ENCODE measurements around the gene GSDMA. TPM values are rescaled to one million over a fixed set of nuclear protein-coding genes. Genes with fewer than 3 reads are reported as not detected.

GSDMA gene
- total and polyA plus RNA-seq, 4 donors, result 0.19 to 0.61 (median 0.41) TPM; not detected in 1

DNA sequence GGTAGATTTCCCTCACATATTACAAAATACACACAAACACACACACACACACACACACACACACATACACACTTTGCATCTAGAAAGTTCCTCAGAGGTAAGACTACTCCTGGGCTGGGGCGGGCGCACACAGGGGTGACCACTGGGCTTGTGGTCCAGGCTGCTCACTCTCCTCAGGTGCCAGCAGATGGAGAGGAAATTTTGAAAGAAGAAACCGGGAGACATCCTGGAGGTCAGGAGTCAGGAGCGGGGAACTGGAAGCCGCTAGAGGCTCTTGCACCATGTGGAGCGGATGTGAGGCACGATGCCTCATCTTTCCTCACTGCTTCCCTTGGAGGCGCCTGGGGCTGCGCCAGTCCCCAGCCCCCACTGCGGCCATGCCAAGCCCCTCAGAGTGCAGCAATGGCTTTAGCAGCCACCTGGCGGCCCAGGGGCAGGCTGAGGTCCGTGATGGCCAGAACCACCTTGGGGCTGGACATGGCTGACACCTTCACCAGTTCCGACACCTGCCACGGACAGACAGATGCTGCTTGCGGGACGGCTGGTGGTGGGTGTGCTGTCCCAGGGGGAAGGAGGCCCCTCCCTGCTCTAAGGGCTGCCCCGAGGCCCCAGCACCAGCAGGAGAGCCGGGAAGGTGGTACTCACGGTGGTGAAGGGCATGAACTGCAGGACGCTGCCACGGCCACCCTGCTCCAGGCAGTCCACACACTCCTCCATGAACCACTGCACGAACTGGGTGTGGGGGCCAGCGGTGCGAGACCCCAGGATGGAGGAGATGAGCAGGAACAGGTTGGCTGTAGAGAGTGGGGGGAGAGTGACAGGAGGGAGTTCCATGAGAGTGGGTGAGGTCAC lies 56.6 kb downstream of the GSDMA start:
- H3K27me3 ChIP-seq (ENCODE audit: control insufficient read depth, insufficient read depth, low read length), result no peaks in the 10 kb centered on the region
- H3K4me1 ChIP-seq (ENCODE audit: control insufficient read depth, insufficient read depth, low read length), result peaks cover 65% of the 10 kb centered on the region
- no peak overlapping the region for H3K27ac ChIP-seq (ENCODE audit: low read depth, low read length)
- no peak for DNase-seq (ENCODE audit: low read depth in 4 of 6, low spot score in 6 of 6)
- no peaks in the 10 kb centered on the region for H3K9me3 ChIP-seq (ENCODE audit: control insufficient read depth, insufficient read depth, low read length)
- WGBS (ENCODE audit: insufficient coverage), result 69% methylated on average over 21 of the region's 24 CpGs
- H3K36me3 ChIP-seq (ENCODE audit: control insufficient read depth, insufficient read depth, low read length), result peaks cover 81% of the 10 kb centered on the region
- H3K4me3 ChIP-seq (ENCODE audit: low read depth, low read length), result no peak overlapping the region

DNA sequence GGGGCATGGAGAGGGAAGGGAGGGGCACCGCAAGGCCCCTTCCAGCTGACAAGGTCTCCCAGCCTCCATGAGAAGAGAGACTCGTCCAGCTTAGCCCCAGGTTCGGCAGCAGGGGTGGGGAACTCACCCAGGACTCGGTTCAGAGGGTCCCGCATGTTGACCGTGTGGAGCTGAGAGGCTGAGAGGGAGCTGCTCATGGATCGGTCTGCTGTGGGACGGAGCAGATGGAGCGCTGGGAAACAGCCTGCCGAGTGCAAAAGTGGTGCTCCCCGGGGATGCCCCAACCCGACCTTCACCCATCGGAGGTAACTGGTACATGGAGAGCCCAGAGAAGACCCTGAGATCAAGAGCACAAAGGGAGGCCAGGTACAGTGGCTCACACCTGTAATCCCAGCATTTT lies 57.3 kb downstream of the GSDMA start:
- H3K4me1 ChIP-seq (ENCODE audit: control insufficient read depth, insufficient read depth, low read length), result peaks cover 59% of the 10 kb centered on the region
- no peak overlapping the region for H3K27ac ChIP-seq (ENCODE audit: low read depth, low read length)
- H3K27me3 ChIP-seq (ENCODE audit: control insufficient read depth, insufficient read depth, low read length), result no peaks in the 10 kb centered on the region
- peaks cover 89% of the 10 kb centered on the region for H3K36me3 ChIP-seq (ENCODE audit: control insufficient read depth, insufficient read depth, low read length)
- 92% methylated on average over 13 of the region's 13 CpGs for WGBS (ENCODE audit: insufficient coverage)
- no peaks in the 10 kb centered on the region for H3K9me3 ChIP-seq (ENCODE audit: control insufficient read depth, insufficient read depth, low read length)
- no peak for DNase-seq (ENCODE audit: low read depth in 4 of 6, low spot score in 6 of 6)
- no peak overlapping the region for H3K4me3 ChIP-seq (ENCODE audit: low read depth, low read length)

DNA sequence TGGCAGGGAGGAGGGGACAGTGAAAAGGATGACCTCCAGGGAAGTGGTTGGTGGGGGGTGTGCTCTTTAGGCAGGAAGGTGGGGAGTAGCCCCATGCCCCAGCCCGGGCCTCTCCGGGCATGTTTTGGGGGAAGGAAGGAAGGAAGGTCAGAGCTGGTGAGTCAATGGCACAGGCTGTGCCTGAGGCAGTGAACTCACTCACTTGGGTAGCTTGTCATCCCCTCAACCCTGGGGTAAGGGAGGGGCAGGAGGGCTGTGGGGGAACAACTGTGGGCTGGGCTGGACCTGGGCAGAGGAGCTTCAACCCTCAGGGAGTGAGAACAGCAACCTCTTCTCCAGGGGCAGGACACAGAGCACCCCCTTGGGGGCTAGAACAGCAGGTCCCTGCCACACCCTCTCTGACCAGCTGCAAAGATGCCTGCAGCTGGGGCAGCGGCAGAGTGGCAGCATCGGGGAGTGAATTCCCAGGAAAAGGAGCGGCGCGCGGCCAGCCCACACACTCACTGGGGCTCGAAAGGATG lies 58.7 kb downstream of the GSDMA start:
- Histone ChIP-seq H3K27ac (ENCODE audit: low read depth, low read length) (no peak overlapping the region), H3K4me3 (ENCODE audit: low read depth, low read length) (no peak overlapping the region), H3K27me3 (ENCODE audit: control insufficient read depth, insufficient read depth, low read length) (no peaks in the 10 kb centered on the region), H3K4me1 (ENCODE audit: control insufficient read depth, insufficient read depth, low read length) (peaks cover 55% of the 10 kb centered on the region), H3K9me3 (ENCODE audit: control insufficient read depth, insufficient read depth, low read length) (no peaks in the 10 kb centered on the region), H3K36me3 (ENCODE audit: control insufficient read depth, insufficient read depth, low read length) (peaks cover 97% of the 10 kb centered on the region)
- WGBS (ENCODE audit: insufficient coverage), result 84% methylated on average over 9 of the region's 9 CpGs
- no peak for DNase-seq (ENCODE audit: low read depth in 4 of 6, low spot score in 6 of 6)

DNA sequence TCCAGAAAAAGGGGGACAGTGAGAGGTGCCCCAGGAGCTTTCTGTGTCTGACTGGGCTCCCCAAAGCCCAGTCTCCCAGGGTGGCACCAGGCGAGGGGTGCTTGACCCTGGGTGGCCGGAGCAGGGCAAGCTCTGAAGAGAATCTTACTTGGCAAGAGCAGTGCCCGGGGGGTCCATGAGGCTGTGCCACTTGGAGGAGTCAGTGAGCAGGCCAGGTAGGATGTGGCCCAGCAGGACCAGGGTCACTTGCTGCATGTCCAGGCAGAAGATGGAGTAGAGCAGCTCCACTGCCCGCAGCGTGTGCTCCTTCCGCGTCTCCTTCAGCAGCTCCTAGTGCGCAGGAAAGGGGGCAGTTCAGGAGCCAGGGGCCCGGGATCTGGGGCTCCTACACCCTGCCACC lies 59.7 kb downstream of the GSDMA start:
- H3K27ac ChIP-seq (ENCODE audit: low read depth, low read length), result no peak overlapping the region
- no peak for DNase-seq (ENCODE audit: low read depth in 4 of 6, low spot score in 6 of 6)
- peaks cover 58% of the 10 kb centered on the region for H3K4me1 ChIP-seq (ENCODE audit: control insufficient read depth, insufficient read depth, low read length)
- H3K27me3 ChIP-seq (ENCODE audit: control insufficient read depth, insufficient read depth, low read length), result no peaks in the 10 kb centered on the region
- 93% methylated on average over 9 of the region's 9 CpGs for WGBS (ENCODE audit: insufficient coverage)
- no peaks in the 10 kb centered on the region for H3K9me3 ChIP-seq (ENCODE audit: control insufficient read depth, insufficient read depth, low read length)
- H3K4me3 ChIP-seq (ENCODE audit: low read depth, low read length), result no peak overlapping the region
- H3K36me3 ChIP-seq (ENCODE audit: control insufficient read depth, insufficient read depth, low read length), result peaks cover 99% of the 10 kb centered on the region

DNA sequence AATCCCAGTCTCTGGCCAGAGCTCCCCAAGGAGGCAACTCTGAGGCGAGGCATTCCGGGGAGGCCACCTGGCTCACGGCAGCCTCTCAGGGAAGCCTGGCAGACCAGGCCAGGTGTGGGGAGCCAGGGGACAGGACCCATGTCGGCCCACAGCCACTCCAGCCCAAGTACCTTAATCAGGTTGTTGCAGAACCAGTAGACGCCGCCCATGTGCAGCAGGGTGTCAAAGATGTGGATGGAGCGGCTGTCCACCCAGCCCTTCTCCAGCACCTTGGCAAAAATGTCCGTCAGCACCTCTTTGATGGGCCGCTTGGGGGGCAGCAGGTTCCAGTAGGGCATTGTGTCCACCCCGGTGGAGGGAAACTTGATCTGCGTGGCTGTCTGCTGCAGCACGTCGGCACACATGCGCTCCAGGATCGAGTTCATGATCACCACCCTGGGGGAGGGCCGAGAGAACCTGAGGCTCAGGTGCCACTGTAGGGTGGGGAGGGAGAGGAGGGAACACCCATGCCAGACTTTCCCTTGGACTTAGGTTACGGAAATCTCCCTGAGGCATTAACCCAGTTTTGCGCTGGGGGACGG lies 60.2 kb downstream of the GSDMA start:
- peaks cover 100% of the 10 kb centered on the region for H3K36me3 ChIP-seq (ENCODE audit: control insufficient read depth, insufficient read depth, low read length)
- no peak overlapping the region for H3K4me3 ChIP-seq (ENCODE audit: low read depth, low read length)
- H3K27ac ChIP-seq (ENCODE audit: low read depth, low read length), result no peak overlapping the region
- WGBS (ENCODE audit: insufficient coverage), result 90% methylated on average over 19 of the region's 19 CpGs
- no peak for DNase-seq (ENCODE audit: low read depth in 4 of 6, low spot score in 6 of 6)
- no peaks in the 10 kb centered on the region for H3K9me3 ChIP-seq (ENCODE audit: control insufficient read depth, insufficient read depth, low read length)
- peaks cover 52% of the 10 kb centered on the region for H3K4me1 ChIP-seq (ENCODE audit: control insufficient read depth, insufficient read depth, low read length)
- no peaks in the 10 kb centered on the region for H3K27me3 ChIP-seq (ENCODE audit: control insufficient read depth, insufficient read depth, low read length)

DNA sequence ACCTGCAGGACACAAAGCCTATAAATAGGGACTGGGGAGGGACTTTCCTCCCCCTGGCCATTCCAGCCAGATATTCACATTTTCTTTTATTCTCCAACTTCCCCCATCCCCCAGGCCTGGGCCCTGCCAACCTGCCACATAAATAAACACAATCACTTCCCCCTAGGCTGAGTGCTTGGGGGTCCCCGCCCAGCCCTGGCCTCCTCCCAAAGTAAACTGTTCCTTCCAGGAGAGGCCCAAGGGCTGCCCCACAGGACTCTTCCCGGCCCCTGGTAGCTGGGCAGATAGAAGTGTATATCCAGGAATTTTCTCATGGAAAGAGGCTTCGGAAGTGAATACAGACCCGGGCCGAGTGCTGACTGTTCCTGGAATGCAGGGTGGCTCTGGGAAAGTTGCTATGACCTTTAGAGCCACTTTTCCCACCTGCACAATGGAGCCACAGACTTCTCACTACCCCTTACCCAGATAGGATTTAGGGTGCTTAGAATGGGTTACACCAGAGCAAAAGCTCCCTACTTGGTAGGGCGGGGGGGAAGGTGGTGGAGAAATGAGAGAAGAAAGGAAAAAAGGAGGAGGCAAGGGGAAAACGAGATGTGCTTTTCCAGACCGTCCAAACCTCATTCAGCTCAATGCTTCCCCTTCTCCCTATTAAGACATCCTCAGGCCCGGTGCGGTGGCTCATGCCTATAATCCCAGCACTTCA lies 60.9 kb downstream of the GSDMA start:
- Histone ChIP-seq H3K4me3 (ENCODE audit: low read depth, low read length) (no peak overlapping the region), H3K36me3 (ENCODE audit: control insufficient read depth, insufficient read depth, low read length) (peaks cover 100% of the 10 kb centered on the region), H3K27me3 (ENCODE audit: control insufficient read depth, insufficient read depth, low read length) (no peaks in the 10 kb centered on the region), H3K4me1 (ENCODE audit: control insufficient read depth, insufficient read depth, low read length) (peaks cover 45% of the 10 kb centered on the region), H3K9me3 (ENCODE audit: control insufficient read depth, insufficient read depth, low read length) (no peaks in the 10 kb centered on the region), H3K27ac (ENCODE audit: low read depth, low read length) (no peak overlapping the region)
- DNase-seq (ENCODE audit: low read depth in 4 of 6, low spot score in 6 of 6), result peak in 2 of 6 donors; percentile 31 to 59
- no CpG with 5 or more reads among the region's 10 CpGs for WGBS (ENCODE audit: insufficient coverage)

DNA sequence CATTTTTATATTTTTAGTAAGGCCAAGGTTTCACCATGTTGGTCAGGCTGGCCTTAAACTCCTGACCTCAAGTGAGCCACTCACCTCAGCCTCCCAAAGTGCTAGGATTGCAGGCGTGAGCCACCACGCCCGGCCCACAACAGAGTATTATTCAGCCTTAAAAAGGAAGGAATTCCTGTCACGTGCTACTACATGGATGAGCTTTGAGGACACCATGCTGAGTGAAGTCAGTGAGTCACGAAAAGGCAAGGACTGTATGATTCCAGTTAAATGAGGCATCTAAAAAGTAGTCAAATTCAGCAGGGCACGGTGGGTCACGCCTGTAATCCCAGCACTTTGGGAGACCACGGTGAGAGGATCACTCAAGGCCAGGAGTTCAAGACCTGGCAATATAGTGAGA lies 62.1 kb downstream of the GSDMA start:
- Histone ChIP-seq H3K27me3 (ENCODE audit: control insufficient read depth, insufficient read depth, low read length) (no peaks in the 10 kb centered on the region), H3K4me1 (ENCODE audit: control insufficient read depth, insufficient read depth, low read length) (peaks cover 34% of the 10 kb centered on the region), H3K36me3 (ENCODE audit: control insufficient read depth, insufficient read depth, low read length) (peaks cover 100% of the 10 kb centered on the region), H3K4me3 (ENCODE audit: low read depth, low read length) (no peak overlapping the region), H3K27ac (ENCODE audit: low read depth, low read length) (no peak overlapping the region), H3K9me3 (ENCODE audit: control insufficient read depth, insufficient read depth, low read length) (no peaks in the 10 kb centered on the region)
- DNase-seq (ENCODE audit: low read depth in 4 of 6, low spot score in 6 of 6), result no peak
- WGBS (ENCODE audit: insufficient coverage), result 94% methylated on average over 8 of the region's 8 CpGs

DNA sequence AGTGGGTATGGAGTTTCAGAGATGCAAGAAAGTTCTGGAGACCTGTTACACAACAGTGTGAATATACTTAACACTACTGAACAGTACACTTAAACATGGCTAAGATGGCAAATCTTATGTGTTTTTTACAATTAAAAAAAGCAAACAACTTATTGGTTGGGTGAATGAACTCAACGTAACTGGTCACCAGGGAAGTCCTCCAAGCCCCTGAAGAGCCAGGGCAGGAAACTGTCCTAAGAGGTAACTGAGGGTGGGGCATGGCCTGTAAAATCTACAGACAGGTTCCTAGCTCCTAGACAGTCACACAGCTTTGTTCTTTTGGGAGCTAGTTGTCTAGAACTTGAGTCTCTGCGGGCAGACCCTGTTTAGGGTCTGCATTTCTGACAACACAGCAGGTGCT lies 62.8 kb downstream of the GSDMA start:
- 92% methylated on average over 2 of the region's 2 CpGs for WGBS (ENCODE audit: insufficient coverage)
- DNase-seq (ENCODE audit: low read depth in 4 of 6, low spot score in 6 of 6), result no peak
- Histone ChIP-seq H3K27ac (ENCODE audit: low read depth, low read length) (no peak overlapping the region), H3K4me3 (ENCODE audit: low read depth, low read length) (no peak overlapping the region), H3K27me3 (ENCODE audit: control insufficient read depth, insufficient read depth, low read length) (no peaks in the 10 kb centered on the region), H3K36me3 (ENCODE audit: control insufficient read depth, insufficient read depth, low read length) (peaks cover 100% of the 10 kb centered on the region), H3K4me1 (ENCODE audit: control insufficient read depth, insufficient read depth, low read length) (peaks cover 34% of the 10 kb centered on the region), H3K9me3 (ENCODE audit: control insufficient read depth, insufficient read depth, low read length) (no peaks in the 10 kb centered on the region)

DNA sequence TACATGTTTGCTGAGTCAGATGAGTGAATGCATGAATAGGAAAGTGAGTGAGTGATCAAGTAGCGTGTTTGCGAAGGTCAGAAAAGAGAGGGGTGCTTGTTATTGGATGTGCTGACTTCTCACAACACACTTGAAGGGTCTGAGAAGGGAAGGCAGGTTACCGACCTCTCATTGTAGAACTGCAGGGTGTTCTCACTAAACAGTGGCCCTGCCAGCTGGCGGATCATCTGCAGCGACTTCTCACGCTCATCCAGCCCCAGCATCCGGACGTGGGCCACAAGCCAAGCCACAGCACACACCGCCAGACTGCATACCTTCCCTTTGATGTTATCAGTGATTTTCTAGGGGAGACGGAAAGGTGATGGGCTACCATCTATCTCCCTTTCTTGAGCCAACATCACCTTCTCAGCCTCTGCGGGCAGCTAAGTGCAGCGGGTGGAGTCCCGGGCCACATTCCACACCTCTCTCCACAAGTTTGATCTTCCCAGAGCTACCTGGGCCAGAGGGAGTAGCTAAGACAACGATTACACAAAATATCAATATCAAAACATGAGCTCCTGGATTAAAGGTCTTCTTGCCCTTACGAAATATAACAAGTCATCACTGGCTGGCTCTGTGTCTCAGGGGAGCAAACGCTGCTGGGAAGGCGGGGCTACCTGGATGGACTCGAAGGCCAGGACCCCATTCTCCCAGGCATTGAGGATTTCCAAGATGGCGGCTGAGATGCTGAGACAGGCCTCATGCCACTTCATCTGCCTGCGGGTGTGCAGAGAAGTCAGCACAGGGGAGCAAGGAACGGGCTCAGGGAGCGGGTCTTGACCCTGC lies 63.4 kb downstream of the GSDMA start:
- peaks cover 30% of the 10 kb centered on the region for H3K4me1 ChIP-seq (ENCODE audit: control insufficient read depth, insufficient read depth, low read length)
- 94% methylated on average over 19 of the region's 22 CpGs for WGBS (ENCODE audit: insufficient coverage)
- H3K4me3 ChIP-seq (ENCODE audit: low read depth, low read length), result no peak overlapping the region
- peaks cover 100% of the 10 kb centered on the region for H3K36me3 ChIP-seq (ENCODE audit: control insufficient read depth, insufficient read depth, low read length)
- H3K9me3 ChIP-seq (ENCODE audit: control insufficient read depth, insufficient read depth, low read length), result no peaks in the 10 kb centered on the region
- DNase-seq (ENCODE audit: low read depth in 4 of 6, low spot score in 6 of 6), result no peak
- no peaks in the 10 kb centered on the region for H3K27me3 ChIP-seq (ENCODE audit: control insufficient read depth, insufficient read depth, low read length)
- no peak overlapping the region for H3K27ac ChIP-seq (ENCODE audit: low read depth, low read length)

Data from spinal cord (tissue), 10 donors.